Nephron (organoid): ENCODE data around the gene DNAJB4.
"Not testable (repeated sequence)": the region's sequence is repeated elsewhere in the genome, so short reads cannot be mapped to it uniquely, and the experiment has no call there.

Experiments
- H3K27ac Mint-ChIP-seq, 3 experiments: 2 replicates each; pipeline ENCODE4 v1.8.0; 2020; ENCODE audit warnings: mixed read lengths in 3 of 3, mild to moderate bottlenecking in 2 of 3, moderate library complexity in 1 of 3
- H3K27me3 Mint-ChIP-seq: 2 replicates; pipeline ENCODE4 v1.8.0; 2021; ENCODE audit warnings: low read depth, mild to moderate bottlenecking, moderate library complexity, mixed read lengths
- H3K36me3 Mint-ChIP-seq: 2 replicates; pipeline ENCODE4 v1.8.0; 2020; ENCODE audit warnings: low read depth, mixed read lengths
- H3K4me1 Mint-ChIP-seq: 2 replicates; pipeline ENCODE4 v1.8.0; 2020; ENCODE audit warnings: mixed read lengths
- H3K4me3 Mint-ChIP-seq, 3 experiments: 2 replicates each; pipeline ENCODE4 v1.8.0; 2020; ENCODE audit warnings: mild to moderate bottlenecking in 3 of 3, mixed read lengths in 3 of 3, moderate library complexity in 2 of 3
- H3K9me3 Mint-ChIP-seq: 2 replicates; pipeline ENCODE4 v1.8.0; 2020; ENCODE audit warnings: mixed read lengths
- TF ChIP-seq, protein P1 (sequence below), 3 experiments: fragments of 200-600 bp; sonication (generic); IDR thresholded peaks; one replicate each; pipeline ENCODE4 v1.5.0; 2021; ENCODE audit warnings: antibody characterized with exemption in 3 of 3; ENCODE audit not compliant: unreplicated experiment in 3 of 3

The DNAJB4 gene

DNA sequence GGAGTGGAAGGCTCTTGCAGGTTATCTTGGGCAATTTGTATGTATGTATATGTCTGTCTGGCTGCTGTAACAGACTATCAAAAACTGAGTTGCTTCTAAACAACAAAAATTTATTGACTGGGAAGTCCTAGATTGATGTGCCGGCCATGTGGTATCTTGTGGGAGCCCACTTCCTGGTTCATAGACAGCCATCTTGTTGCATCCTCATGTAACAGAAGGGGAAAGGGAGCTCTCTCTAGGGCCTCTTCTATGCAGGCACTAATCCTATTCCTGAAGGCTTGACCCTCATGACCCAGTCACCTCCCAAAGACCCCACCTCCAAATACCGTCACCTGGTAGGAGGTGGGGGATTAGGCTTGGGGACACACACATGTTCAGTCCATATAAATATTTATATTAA is 50.2 kb downstream of the DNAJB4 start:
- H3K4me1 Mint-ChIP-seq: no peaks in the 10 kb centered on the region
- H3K9me3 Mint-ChIP-seq: no peaks in the 10 kb centered on the region
- no peaks in the 10 kb centered on the region for H3K36me3 Mint-ChIP-seq
- peaks cover 7% of the 10 kb centered on the region for H3K27me3 Mint-ChIP-seq
- TF ChIP-seq, protein P1, sequence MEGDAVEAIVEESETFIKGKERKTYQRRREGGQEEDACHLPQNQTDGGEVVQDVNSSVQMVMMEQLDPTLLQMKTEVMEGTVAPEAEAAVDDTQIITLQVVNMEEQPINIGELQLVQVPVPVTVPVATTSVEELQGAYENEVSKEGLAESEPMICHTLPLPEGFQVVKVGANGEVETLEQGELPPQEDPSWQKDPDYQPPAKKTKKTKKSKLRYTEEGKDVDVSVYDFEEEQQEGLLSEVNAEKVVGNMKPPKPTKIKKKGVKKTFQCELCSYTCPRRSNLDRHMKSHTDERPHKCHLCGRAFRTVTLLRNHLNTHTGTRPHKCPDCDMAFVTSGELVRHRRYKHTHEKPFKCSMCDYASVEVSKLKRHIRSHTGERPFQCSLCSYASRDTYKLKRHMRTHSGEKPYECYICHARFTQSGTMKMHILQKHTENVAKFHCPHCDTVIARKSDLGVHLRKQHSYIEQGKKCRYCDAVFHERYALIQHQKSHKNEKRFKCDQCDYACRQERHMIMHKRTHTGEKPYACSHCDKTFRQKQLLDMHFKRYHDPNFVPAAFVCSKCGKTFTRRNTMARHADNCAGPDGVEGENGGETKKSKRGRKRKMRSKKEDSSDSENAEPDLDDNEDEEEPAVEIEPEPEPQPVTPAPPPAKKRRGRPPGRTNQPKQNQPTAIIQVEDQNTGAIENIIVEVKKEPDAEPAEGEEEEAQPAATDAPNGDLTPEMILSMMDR (IDR thresholded peaks at IDR 0.05; ENCODE audit: unreplicated experiment in 3 of 3): no peak
- H3K4me3 Mint-ChIP-seq: no peak overlapping the region
- H3K27ac Mint-ChIP-seq: no peak overlapping the region

DNA sequence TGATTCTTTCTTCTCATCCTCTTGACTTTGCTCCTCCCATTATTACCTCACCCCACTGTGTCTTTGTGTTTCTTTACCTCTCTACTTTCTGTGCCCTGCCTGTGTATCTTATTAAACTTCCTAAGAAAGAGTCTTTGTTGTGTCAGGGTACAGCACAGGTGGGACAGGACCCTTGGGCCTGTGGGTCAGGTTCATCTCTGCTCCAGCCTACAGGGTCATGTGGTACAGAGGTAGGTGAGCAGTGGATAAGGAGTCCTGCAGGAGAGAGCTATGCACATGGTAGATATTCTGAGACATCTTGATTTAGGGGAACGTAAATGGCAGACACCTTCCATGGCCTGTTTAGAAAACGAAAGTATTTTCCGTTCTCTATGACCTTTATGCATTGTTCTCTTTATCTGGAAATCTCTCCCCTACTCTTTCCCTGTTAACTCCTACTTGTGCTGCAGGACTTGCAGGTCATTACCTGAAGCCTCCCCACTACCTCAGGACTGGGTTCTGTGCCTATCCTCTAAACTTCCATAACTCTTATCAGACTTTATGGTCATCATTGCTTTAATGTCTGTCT is 50.9 kb downstream of the DNAJB4 start:
- TF ChIP-seq, protein P1 (IDR thresholded peaks at IDR 0.05; ENCODE audit: unreplicated experiment in 3 of 3): no peak
- H3K9me3 Mint-ChIP-seq: no peaks in the 10 kb centered on the region
- H3K36me3 Mint-ChIP-seq: no peaks in the 10 kb centered on the region
- no peak overlapping the region for H3K27ac Mint-ChIP-seq
- H3K4me3 Mint-ChIP-seq: no peak overlapping the region
- peaks cover 2% of the 10 kb centered on the region for H3K27me3 Mint-ChIP-seq
- no peaks in the 10 kb centered on the region for H3K4me1 Mint-ChIP-seq

DNA sequence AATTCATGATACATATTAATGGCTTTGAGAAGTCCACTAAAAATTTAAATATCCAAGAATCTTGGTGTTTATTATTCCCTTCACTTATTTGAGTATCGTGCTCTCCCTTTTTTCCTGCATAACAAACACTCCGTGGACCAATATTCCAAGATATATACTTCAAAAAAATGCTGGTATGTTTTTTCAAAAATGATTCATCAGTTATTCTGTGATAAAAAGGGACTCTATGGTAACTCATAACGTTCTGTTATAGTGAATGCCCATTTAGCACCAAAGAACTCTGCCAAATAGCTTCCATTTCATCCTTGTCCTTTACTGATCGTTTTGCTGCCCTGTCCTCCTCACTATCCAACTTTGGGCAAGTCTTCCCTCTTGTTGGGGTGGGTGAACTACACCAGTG is 53.9 kb downstream of the DNAJB4 start:
- no peaks in the 10 kb centered on the region for H3K36me3 Mint-ChIP-seq
- H3K9me3 Mint-ChIP-seq: no peaks in the 10 kb centered on the region
- no peak overlapping the region for H3K4me3 Mint-ChIP-seq
- TF ChIP-seq, protein P1 (IDR thresholded peaks at IDR 0.05; ENCODE audit: unreplicated experiment in 3 of 3): no peak
- H3K27me3 Mint-ChIP-seq: no peaks in the 10 kb centered on the region
- H3K27ac Mint-ChIP-seq: no peak overlapping the region
- H3K4me1 Mint-ChIP-seq: peaks cover 5% of the 10 kb centered on the region

DNA sequence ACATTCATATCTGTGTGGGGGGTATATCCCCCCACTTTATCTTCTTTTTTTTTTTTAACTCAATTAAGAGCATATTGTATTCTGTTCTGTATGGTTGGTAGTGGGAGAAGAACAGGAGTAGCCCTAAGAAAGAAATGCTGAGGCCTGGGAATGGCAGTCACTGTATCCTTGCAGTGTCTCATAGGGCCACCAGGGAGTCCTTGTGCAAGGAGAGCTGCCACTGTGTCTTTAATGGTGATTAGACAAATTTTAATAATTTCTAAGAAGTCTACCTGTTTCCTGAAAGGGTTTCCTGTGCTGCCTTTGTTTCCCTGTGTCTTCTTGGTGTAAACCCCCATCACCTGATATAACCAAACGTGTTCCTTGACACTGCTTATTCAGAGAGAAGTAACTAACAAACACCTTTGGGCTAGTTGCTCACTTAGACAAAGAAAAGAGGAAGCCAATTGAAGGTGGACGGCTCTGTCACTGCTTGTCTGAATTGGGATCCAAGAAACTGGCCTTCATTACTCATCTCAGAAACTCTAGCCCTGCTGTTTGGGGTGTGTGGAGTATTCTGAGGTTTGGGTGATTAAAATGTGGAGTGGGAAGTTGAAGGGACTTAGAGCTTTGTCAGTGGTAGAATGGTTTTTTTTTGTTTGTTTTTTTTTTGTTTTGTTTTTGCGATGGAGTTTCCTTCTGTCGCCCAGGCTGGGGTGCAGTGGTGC is 56.3 kb downstream of the DNAJB4 start:
- no peaks in the 10 kb centered on the region for H3K27me3 Mint-ChIP-seq
- H3K4me3 Mint-ChIP-seq: no peak overlapping the region
- H3K9me3 Mint-ChIP-seq: no peaks in the 10 kb centered on the region
- H3K36me3 Mint-ChIP-seq: no peaks in the 10 kb centered on the region
- TF ChIP-seq, protein P1 (IDR thresholded peaks at IDR 0.05; ENCODE audit: unreplicated experiment in 3 of 3): no peak
- no peak overlapping the region for H3K27ac Mint-ChIP-seq
- peaks cover 5% of the 10 kb centered on the region for H3K4me1 Mint-ChIP-seq

DNA sequence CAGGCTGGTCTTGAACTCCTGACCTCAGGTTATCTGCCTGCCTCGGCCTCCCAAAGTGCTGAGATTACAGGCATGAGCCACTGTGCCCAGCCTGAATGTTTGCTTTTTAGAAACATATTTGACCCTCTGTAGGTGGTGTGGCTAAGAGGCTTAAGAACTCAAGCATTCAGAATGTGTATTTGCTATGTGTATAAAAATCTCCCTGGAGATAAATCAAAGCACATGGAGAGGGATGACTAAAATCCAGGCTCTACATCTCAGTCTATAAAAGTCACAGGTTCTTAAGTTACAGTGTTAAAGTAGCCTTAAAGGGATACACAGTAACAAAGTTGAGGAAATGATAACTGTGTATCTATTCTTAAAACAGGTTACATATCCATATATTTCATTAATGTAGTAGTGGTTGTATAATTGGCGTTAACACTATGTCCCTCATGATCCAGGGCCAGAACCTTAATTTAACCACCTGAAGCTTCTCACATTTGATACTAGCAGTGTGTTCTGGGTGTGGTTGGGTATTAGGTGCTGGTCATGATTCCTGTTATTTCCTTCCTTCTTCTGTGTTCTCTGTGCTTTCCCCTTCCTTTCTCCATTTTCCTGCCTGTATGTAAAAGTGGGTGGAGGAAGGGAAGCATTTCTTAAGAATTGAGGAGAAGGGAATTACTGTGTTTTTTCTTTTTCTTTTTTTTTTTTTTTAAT is 57.2 kb downstream of the DNAJB4 start:
- no peak overlapping the region for H3K27ac Mint-ChIP-seq
- H3K9me3 Mint-ChIP-seq: no peaks in the 10 kb centered on the region
- H3K4me1 Mint-ChIP-seq: peaks cover 5% of the 10 kb centered on the region
- H3K36me3 Mint-ChIP-seq: no peaks in the 10 kb centered on the region
- TF ChIP-seq, protein P1 (IDR thresholded peaks at IDR 0.05; ENCODE audit: unreplicated experiment in 3 of 3): no peak
- no peak overlapping the region for H3K4me3 Mint-ChIP-seq
- no peaks in the 10 kb centered on the region for H3K27me3 Mint-ChIP-seq

DNA sequence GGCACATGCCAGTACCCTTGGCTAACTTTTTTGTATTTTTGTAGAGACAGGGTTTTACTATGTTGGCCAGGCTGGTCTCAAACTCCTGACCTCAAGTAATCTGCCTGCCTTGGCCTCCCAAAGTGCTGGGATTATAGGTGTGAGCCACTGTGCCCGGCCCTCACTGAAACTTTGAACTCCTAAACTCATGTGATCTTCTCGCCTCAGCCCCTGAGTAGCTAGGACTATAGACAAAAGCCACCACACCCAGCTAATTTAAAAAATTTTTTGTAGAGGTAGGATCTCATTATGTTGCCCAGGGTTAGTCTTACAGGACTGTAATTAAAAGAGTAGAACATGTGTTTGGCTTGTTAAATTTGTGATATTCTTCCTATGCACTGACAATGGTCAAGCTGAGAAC is 60.1 kb downstream of the DNAJB4 start:
- not testable (repeated sequence) for H3K9me3 Mint-ChIP-seq, H3K4me3 Mint-ChIP-seq, H3K27ac Mint-ChIP-seq, H3K27me3 Mint-ChIP-seq, H3K4me1 Mint-ChIP-seq, H3K36me3 Mint-ChIP-seq
